ENCODE measurements around the gene ANKS3.

ANKS3 gene

GRCh38 chr16:4723071-4723767 lies 10.9 kb downstream of the ANKS3 start:
- no peak for DNase-seq

- DNase-seq = no peak
Measured at GRCh38 chr16:4718466-4718865, 15.6 kb downstream of the ANKS3 start.

GRCh38 chr16:4714996-4715395 lies 19.1 kb downstream of the ANKS3 start:
- no peak for DNase-seq

- no peak for DNase-seq
Measured at GRCh38 chr16:4713663-4714501, 20.2 kb downstream of the ANKS3 start.

- no peak for DNase-seq
Measured at GRCh38 chr16:4709481-4709880, 24.6 kb downstream of the ANKS3 start.

GRCh38 chr16:4706871-4707270 lies 27.2 kb downstream of the ANKS3 start:
- no peak for DNase-seq

- no peak for DNase-seq
Measured at GRCh38 chr16:4704913-4705312, 29.2 kb downstream of the ANKS3 start.

- DNase-seq = no peak
Measured at GRCh38 chr16:4704491-4704890, 29.6 kb downstream of the ANKS3 start.

- no peak for DNase-seq
Measured at GRCh38 chr16:4703906-4704305, 30.2 kb downstream of the ANKS3 start.

GRCh38 chr16:4702466-4702808 lies 31.6 kb downstream of the ANKS3 start:
- DNase-seq = no peak

GRCh38 chr16:4701791-4702465 lies 32.1 kb downstream of the ANKS3 start:
- DNase-seq = no peak

GRCh38 chr16:4700997-4701743 lies 32.9 kb downstream of the ANKS3 start:
- DNase-seq = no peak

- DNase-seq = peak; percentile 51
Measured at GRCh38 chr16:4700380-4700996, 33.6 kb downstream of the ANKS3 start.

GRCh38 chr16:4699046-4699556 lies 35.0 kb downstream of the ANKS3 start:
- DNase-seq = no peak

- no peak for DNase-seq
Measured at GRCh38 chr16:4698321-4699045, 35.6 kb downstream of the ANKS3 start.

GRCh38 chr16:4697848-4698291 lies 36.2 kb downstream of the ANKS3 start:
- no peak for DNase-seq

GRCh38 chr16:4696905-4697847 lies 36.9 kb downstream of the ANKS3 start:
- DNase-seq = no peak

- no peak for DNase-seq
Measured at GRCh38 chr16:4696172-4696904, 37.7 kb downstream of the ANKS3 start.

GRCh38 chr16:4695473-4696171 lies 38.4 kb downstream of the ANKS3 start:
- DNase-seq = no peak

Data from stimulated activated CD8-positive, alpha-beta memory T cell treated with anti-CD3 and anti-CD28 coated beads, Interleukin-4, amount 100 ng/mL, for 48 hours (primary cell).